Left lobe of liver (tissue), 2 donors: ENCODE results near the gene TNFRSF8. TPM values are rescaled to one million over a fixed set of nuclear protein-coding genes. Genes with fewer than 3 reads are reported as not detected.

Experiments
- ATAC-seq: fragments of 200-7000 bp; cut with Tn5 transposase; one replicate; pipeline ENCODE4 v1.9.1; 2020; ENCODE audit warnings: mild to moderate bottlenecking, moderate library complexity
- DNase-seq: peaks from one replicate; pipeline ENCODE4 v3.0.0-alpha.2; 2020; ENCODE audit warnings: low spot score
- total RNA-seq: library from RNA; stranded (reverse); gene quantifications from one replicate; pipeline ENCODE4 v1.2.1, GENCODE V29; 2021
- donor health status: DM: no; HTN: no; CAD: no; lungs with moderate emphysema.
- donor health status: DM: no; HTN: yes; CAD: no.

The TNFRSF8 gene
- total RNA-seq, 1 donor from 2014 or later: 0.18 TPM

DNA sequence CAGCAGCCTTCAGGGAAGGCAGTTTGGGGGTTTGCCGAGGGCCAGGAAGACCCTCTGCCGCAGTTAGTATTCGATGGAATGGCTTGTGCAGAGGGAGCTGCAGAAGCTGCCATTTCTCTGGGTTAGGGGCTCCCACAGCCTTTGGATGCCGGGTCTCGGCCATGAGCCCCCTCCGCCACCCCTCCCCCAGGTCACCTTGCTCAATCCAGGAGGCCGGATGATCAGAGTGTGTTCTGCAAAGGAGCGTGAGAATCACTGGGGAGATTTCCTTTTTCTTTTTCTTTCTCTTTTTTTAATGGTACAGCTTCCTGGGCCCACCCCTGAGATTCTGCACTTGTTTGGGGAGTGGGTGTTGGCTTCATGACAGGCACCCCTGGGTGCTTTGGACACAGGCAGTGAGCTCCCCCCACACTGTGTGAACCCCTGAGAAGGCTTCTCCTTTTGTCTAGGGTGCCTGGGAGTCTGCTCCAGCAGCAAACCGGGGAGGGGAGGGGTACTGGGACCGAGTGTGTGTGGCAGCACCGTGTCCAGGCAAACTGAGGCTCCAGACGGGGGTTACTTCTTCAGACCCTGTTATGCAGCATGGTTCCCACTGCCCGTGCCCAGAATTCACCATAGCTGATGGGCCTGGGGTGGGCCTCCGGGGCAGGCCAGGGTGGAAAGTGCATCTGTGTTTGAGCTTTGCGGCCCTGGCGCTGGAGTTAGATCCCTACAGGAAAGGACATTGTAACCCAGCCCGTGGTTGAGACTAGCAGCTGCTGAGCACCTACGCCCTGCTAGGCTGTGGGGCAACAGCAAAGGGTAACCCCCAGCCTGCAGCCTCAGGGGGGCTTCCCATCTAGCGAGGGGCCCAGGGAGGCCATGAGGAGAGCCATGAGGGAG, 122.2 kb downstream of the TNFRSF8 start:
- peak; percentile 48 for ATAC-seq
- DNase-seq: peak; percentile 62

DNA sequence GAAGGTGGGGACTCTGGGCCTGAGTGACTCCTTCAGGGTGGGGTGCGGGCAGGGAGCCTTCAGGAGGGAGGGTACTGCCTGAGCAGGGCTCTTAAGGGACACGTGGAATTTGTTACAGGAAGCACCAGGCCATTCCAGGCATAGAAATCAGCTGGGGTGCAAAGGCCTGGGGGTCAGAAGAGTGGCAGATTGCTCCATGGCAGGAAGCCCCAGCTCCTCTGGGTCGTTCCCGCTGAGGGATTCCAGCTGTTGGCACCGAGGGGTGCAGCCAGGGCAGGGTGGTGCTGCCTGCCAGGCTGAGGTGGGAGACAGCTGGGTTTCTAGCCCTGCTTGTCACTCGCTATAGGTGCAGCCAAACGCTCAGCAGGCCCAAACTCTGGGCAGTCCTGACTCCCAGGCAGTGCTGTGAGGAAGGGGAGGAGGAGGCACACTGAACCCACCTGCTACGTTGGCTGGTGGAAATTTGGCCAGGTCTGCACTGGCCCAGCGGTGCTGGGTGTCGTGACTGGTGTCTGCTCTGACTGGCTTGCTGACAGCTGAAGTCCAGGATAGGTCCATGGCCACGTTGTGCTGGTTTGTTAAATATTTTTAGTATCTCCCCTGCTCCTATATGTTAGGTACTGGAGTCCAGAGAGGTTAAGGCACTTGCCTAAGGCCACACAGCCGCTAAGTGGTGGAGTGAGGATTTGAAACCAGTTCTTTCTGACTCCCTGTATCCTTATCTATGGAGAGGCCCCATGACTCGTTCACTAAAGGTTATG, 123.0 kb downstream of the TNFRSF8 start:
- DNase-seq (peak; percentile 63), ATAC-seq (peak; percentile 36)

DNA sequence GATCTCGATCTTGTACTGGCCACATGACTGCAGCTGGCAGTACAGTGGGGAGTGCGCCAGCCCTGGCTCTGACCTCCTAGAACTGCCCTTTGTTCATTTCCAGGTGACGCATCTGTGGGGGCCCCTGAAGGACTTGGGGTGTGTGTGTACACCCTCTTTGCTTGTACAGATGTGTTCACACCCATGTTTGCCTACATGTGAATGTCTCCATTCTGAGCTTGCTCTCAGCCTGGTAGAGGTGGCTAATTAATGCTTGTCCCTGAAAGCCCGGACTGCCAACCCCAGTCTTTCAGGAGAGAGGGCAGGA, 123.5 kb downstream of the TNFRSF8 start:
- DNase-seq (peak; percentile 83), ATAC-seq (peak; percentile 60)

DNA sequence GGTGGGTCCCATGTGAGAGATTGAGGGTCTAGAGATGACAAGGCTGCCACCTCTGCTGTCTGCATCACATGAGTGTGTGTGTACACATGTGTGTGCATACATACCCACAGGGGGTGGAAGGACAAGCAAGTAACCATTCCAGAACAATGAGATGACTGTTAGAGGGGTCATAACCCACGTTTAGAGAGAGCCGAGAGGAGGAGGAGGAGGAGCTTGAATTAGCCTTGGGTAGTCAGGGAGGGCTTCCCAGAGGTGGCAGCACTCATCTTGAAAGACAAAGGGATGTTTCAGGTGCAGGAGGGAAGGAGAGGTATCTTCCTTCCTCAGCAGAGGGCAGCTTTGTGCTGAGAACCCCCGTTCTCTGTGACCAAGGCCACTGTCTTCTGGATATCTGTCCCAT, 125.0 kb downstream of the TNFRSF8 start:
- DNase-seq (no peak), ATAC-seq (no peak)

DNA sequence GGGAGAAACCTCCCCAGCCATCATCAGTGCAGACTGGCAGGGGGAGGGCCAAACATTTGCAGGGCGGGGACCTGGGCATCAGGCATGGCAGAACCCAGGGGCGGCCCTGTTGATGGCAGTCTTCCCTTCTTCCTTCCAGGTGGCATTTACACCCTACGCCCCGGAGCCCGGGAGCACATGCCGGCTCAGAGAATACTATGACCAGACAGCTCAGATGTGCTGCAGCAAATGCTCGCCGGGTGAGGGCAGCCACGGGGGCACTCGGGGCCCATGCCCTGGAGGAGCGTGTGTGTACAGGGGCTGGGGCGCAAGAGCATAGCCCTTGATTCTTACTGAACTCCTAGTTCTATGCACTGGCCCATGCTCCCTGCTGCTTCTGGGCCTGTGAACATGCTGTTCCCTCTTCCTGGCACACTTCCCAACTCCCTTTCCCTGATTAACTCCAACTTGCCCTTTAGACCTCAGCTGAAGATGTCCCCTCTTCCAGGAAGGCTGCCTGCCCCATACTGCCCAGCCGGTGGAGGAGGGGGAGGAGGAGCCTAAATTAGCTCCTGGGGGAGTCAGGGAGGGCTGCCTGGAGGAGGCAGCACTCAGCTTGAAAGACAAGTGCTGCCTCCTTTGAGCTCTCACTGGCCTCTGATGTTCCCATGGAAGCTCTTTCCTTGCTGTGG, 125.7 kb downstream of the TNFRSF8 start:
- DNase-seq (peak; percentile 64), ATAC-seq (peak; percentile 37)

DNA sequence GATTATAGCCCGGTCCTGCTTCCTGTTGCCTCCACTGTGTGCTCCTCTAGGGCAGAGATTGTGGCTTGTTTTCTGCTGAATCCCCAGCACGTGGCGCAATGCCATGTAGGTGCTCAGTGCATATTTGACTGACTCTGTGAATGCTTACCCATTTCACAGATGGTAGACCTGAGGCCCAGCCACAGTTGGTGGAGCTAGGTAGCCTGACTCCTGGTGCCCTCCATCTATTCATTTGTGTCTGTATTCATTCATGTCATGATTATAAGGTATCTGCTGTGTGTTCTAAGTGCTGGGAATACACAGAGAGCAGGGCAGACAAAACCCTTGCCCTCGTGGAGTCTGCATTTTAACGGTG, 126.2 kb downstream of the TNFRSF8 start:
- no peak for ATAC-seq
- no peak for DNase-seq

DNA sequence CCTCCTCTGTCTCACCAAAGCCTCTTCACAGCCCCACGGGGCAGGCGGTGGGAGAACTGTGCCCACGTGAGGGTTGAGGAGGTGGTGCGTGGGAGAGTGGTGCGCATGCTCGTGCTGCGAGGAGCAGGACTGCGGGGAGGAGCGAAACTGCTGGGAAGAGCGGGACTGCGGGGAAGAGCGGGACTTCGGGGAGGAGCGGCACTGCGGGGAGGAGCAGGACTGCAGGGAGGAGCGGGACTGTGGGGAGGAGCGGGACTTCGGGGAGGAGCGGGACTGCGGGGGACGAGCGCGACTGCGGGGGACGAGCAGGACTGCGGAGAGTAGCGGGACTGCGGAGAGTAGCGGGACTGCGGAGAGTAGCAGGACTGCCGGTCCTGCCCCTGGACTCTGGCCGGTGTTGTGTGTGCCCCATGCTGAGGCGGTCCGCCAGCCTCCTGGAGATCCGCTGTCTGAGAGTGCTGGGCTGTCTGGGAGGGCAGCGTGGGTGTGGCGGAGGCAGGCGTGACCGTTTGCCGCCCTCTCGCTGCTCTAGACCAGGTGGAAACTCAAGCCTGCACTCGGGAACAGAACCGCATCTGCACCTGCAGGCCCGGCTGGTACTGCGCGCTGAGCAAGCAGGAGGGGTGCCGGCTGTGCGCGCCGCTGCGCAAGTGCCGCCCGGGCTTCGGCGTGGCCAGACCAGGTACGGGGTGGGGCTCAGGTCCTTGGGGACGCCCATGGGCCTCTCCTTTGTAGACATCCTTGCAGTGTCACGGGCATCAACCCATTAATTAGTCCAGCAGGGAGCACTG, 128.3 kb downstream of the TNFRSF8 start:
- ATAC-seq (no peak), DNase-seq (no peak)

Other genes with a start within 250 kb of the TNFRSF8 start
- gene NPPA, start 215.5 kb upstream of the TNFRSF8 start, total RNA-seq: not detected
- gene NPPB, start 204.4 kb upstream of the TNFRSF8 start, total RNA-seq: not detected
- gene KIAA2013, start 136.9 kb upstream of the TNFRSF8 start, total RNA-seq: 50.9 TPM
- gene PLOD1, start 128.6 kb upstream of the TNFRSF8 start, total RNA-seq: 70.8 TPM
- gene MFN2, start 82.9 kb upstream of the TNFRSF8 start, total RNA-seq: 45.0 TPM
- gene MIIP, start 43.8 kb upstream of the TNFRSF8 start, total RNA-seq: 10.1 TPM
- gene TNFRSF1B, start 103.7 kb downstream of the TNFRSF8 start, total RNA-seq: 16.8 TPM
- gene VPS13D, start 166.7 kb downstream of the TNFRSF8 start, total RNA-seq: 31.1 TPM